ENCODE measurements around the gene PTPRQ. TPM values are rescaled to one million over a fixed set of nuclear protein-coding genes. Genes with fewer than 3 reads are reported as not detected.
A peak's percentile ranks its signal among the peaks of the same experiment; 100 is the strongest.

PTPRQ gene
- total RNA-seq, 8 experiments from 2014 or later, result 0.08 to 20.0 (median 0.57) TPM; not detected in 1

GRCh38 chr12:80681287-80681686 lies 237.3 kb downstream of the PTPRQ start:
- no peak overlapping the region for H3K27ac ChIP-seq
- in situ Hi-C loops (cut with MboI; ENCODE audit: low pct_unique_long_range_greater_than_20kb in 2 of 9, low sequenced_read_pairs in 9 of 9, unreplicated experiment in 9 of 9), result no loop called here
- H3K4me1 ChIP-seq (replicated peaks in 1 of 2), result no peaks in the 10 kb centered on the region
- H3K4me3 ChIP-seq, result no peak overlapping the region
- no peak for ATAC-seq (replicated peaks in 6 of 8)
- 5 to 83% (median 34%) methylated on average over 1 to 2 of the region's 2 CpGs for WGBS, 10 experiments

DNA sequence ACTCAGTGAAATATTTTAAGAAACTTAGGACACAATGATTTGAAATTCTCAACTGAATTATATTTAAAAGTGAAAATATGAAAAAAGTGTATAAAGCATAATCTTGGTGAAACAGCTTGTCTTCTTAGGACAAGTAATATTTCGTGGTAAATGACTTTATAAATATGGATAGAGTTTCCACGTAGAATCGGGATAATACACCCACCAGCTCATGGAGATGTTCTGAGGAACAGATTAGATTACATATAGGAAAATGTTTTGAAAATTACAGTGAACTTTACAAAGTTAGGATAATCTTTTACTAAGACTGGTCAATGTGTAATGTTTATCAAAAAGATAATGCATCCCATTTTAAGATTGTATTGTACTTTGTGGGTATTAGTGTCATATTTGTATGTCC lies 237.8 kb downstream of the PTPRQ start:
- Histone ChIP-seq H3K4me1 (replicated peaks in 1 of 2) (no peaks in the 10 kb centered on the region), H3K4me3 (no peak overlapping the region), H3K27ac (no peak overlapping the region)
- in situ Hi-C loops (cut with MboI; ENCODE audit: low pct_unique_long_range_greater_than_20kb in 2 of 9, low sequenced_read_pairs in 9 of 9, unreplicated experiment in 9 of 9), result no loop called here
- ATAC-seq (replicated peaks in 6 of 8), result no peak
- 25 to 100% (median 75%) methylated on average over 1 to 3 of the region's 3 CpGs for WGBS, 10 experiments

GRCh38 chr12:80684077-80684495 lies 240.1 kb downstream of the PTPRQ start:
- 20 to 100% (median 37%) methylated on average over 1 to 7 of the region's 7 CpGs; no CpG with 5 or more reads in 1 of the 10 experiments for WGBS, 10 experiments
- Histone ChIP-seq H3K27ac (no peak overlapping the region), H3K4me3 (no peak overlapping the region), H3K4me1 (replicated peaks in 1 of 2) (no peaks in the 10 kb centered on the region)
- in situ Hi-C loops (cut with MboI; ENCODE audit: low pct_unique_long_range_greater_than_20kb in 2 of 9, low sequenced_read_pairs in 9 of 9, unreplicated experiment in 9 of 9), result no loop called here
- ATAC-seq (replicated peaks in 6 of 8), result no peak

DNA sequence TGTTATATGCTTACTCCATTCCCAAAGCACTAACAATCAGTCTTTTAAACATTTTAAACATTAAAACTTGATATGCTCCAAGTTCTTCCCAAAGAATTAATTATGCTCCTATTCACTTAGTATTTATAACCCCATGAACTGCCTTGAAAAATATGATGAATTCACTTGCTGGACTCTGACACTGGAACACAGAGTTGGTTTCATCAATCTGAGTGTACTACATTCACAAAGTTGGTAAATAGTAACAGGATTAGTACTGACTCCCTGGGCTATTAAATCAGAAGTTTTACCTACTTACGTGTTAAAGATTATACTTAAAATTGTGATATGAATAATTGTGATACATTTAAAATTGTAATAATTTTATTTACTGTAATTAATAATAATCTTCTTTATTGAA lies 246.1 kb downstream of the PTPRQ start:
- Histone ChIP-seq H3K4me1 (replicated peaks in 1 of 2) (no peaks in the 10 kb centered on the region), H3K27ac (no peak overlapping the region), H3K4me3 (no peak overlapping the region)
- no peak for ATAC-seq (replicated peaks in 6 of 8)
- in situ Hi-C loops (cut with MboI; ENCODE audit: low pct_unique_long_range_greater_than_20kb in 2 of 9, low sequenced_read_pairs in 9 of 9, unreplicated experiment in 9 of 9), result no loop called here
- WGBS, 10 experiments, result 80 to 100% (median 94%) methylated on average over 1 of the region's 1 CpG; no CpG with 5 or more reads in 4 of the 10 experiments

DNA sequence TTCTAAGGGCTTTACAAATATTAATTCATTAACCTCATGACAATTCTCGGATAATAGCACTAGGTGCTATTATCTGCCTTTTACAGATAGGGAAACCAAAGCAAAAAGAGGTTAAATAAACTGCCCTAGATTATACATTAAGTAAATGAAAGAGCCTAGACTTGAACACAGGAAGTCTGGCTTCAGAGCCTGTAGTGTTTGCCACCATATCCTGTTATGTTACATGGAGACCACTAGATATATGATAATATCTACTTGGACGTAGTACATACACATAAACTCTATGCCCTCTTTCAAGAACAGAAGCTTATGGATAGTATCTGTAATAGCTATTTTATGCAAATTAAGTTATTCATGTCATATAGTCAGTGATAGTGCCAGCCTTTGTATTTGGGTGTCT lies 246.5 kb downstream of the PTPRQ start:
- Histone ChIP-seq H3K4me1 (replicated peaks in 1 of 2) (no peaks in the 10 kb centered on the region), H3K4me3 (no peak overlapping the region), H3K27ac (no peak overlapping the region)
- in situ Hi-C loops (cut with MboI; ENCODE audit: low pct_unique_long_range_greater_than_20kb in 2 of 9, low sequenced_read_pairs in 9 of 9, unreplicated experiment in 9 of 9), result no loop called here
- 33 to 100% (median 87%) methylated on average over 1 to 2 of the region's 2 CpGs; no CpG with 5 or more reads in 2 of the 10 experiments for WGBS, 10 experiments
- ATAC-seq (replicated peaks in 6 of 8), result no peak

DNA sequence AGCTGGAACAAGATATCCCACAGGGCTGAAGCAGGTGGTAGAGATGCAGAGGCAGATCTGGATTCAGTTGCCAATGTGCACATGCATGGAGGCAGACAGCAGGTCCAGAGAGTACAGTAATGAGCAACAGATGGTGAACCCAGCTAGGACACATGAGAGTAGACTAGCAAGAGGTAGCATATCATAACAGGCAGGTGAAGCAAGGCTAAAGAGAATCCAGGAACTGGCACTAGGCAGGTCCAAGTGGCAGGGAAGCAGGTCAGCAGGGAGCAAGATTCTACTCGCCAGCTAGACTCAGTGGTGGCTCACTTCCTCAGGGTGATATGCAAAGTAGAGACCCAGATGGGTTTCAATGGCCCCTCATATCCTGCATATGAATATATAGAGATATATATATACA lies 248.1 kb downstream of the PTPRQ start:
- 80 to 100% (median 90%) methylated on average over 1 of the region's 1 CpG; no CpG with 5 or more reads in 6 of the 10 experiments for WGBS, 10 experiments
- no peak for ATAC-seq (replicated peaks in 6 of 8)
- in situ Hi-C loops (cut with MboI; ENCODE audit: low pct_unique_long_range_greater_than_20kb in 2 of 9, low sequenced_read_pairs in 9 of 9, unreplicated experiment in 9 of 9), result no loop called here
- Histone ChIP-seq H3K4me1 (replicated peaks in 1 of 2) (no peaks in the 10 kb centered on the region), H3K4me3 (no peak overlapping the region), H3K27ac (no peak overlapping the region)

DNA sequence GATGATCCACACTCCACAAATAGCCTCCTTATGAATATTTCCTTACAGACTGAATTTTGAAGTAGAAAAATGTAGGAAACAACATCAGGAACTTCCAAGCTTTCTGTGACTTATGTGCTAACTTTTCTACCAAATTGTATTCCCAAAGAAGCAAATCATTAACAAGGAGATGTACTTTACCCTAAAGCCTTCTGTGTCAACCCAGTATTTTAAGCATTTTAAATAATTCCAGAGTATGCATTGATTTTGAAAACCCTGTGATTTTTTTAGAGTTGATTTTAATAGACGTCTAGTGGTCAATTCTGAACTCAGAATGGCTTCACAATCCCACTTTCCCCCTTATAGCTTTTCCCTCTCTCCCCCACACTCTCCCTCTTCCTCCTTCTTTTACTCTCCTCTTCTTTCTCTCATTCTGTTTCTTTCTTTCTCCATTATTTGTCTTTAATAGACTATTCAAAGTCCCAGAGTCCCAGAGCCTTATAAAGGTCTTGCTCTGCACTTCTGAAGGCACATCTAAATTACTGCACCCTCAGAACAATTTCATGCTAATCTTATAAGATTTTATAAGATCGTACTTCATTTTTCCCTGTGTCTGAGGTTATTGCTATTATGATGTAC lies 253.3 kb downstream of the PTPRQ start:
- no peak for ATAC-seq (replicated peaks in 6 of 8)
- 40 to 94% (median 65%) methylated on average over 1 to 2 of the region's 2 CpGs for WGBS, 10 experiments

GRCh38 chr12:80698256-80698655 lies 254.2 kb downstream of the PTPRQ start:
- Histone ChIP-seq H3K4me3 (no peak overlapping the region), H3K4me1 (replicated peaks in 1 of 2) (no peaks in the 10 kb centered on the region), H3K27ac (no peak overlapping the region)
- 15 to 100% (median 80%) methylated on average over 3 to 7 of the region's 7 CpGs for WGBS, 10 experiments
- ATAC-seq (replicated peaks in 6 of 8), result no peak
- in situ Hi-C loops (cut with MboI; ENCODE audit: low pct_unique_long_range_greater_than_20kb in 2 of 9, low sequenced_read_pairs in 9 of 9, unreplicated experiment in 9 of 9), result no loop called here

More for the DNA sequence above, 253.3 kb downstream of the PTPRQ start:
- H3K4me3 ChIP-seq, result no peak overlapping the region
- in situ Hi-C loops (cut with MboI; ENCODE audit: low pct_unique_long_range_greater_than_20kb in 2 of 9, low sequenced_read_pairs in 9 of 9, unreplicated experiment in 9 of 9), result no loop called here
- no peaks in the 10 kb centered on the region for H3K4me1 ChIP-seq (replicated peaks in 1 of 2)
- H3K27ac ChIP-seq, result no peak overlapping the region

GRCh38 chr12:80698847-80699542 lies 255.0 kb downstream of the PTPRQ start:
- 56 to 96% (median 78%) methylated on average over 1 to 7 of the region's 7 CpGs for WGBS, 10 experiments
- no peak for ATAC-seq (replicated peaks in 6 of 8)
- H3K27ac ChIP-seq, result no peak overlapping the region
- no peak overlapping the region for H3K4me3 ChIP-seq
- in situ Hi-C loops (cut with MboI; ENCODE audit: low pct_unique_long_range_greater_than_20kb in 2 of 9, low sequenced_read_pairs in 9 of 9, unreplicated experiment in 9 of 9), result no loop called here
- H3K4me1 ChIP-seq (replicated peaks in 1 of 2), result no peaks in the 10 kb centered on the region

DNA sequence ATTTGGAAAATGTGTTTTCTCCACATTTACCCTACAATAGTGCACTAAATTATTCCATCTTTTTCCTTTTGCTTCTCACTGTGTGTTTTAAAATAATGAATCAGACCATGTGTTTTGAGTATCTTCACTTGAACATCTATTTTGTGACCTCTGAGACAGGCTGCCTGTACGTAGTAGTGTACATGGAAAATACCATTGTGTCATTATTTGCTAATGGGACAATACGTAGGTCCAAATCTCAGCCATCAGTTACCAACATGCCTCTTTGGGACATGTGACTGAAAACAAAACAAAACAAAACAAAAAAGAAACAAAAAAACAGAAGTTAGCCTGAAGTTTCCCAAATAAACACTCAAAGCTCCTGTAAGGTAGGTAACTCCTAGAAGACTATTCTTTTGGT lies 256.3 kb downstream of the PTPRQ start:
- H3K27ac ChIP-seq, result no peak overlapping the region
- ATAC-seq (replicated peaks in 6 of 8), result no peak

DNA sequence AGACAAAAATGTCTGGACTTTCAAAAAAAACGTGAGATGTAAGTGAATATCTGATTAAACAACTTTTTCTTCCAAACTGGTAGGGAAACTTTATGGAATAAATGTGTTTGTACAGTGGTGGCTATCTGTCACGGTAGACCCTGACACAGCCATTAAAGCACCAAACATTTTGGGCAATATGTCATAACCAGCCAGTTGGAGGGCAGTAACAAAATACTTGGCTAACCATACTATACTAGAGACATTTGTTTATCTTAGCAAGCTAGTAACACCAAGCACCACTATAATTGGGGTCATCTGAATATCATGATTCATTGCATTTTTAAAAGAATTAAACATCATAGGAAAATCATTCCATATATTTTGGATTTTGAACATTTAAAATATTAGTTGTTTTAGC lies 257.4 kb downstream of the PTPRQ start:
- in situ Hi-C loops (cut with MboI; ENCODE audit: low pct_unique_long_range_greater_than_20kb in 2 of 9, low sequenced_read_pairs in 9 of 9, unreplicated experiment in 9 of 9), result no loop called here
- WGBS, 10 experiments, result 17 to 100% (median 70%) methylated on average over 1 to 2 of the region's 2 CpGs; no CpG with 5 or more reads in 1 of the 10 experiments
- Histone ChIP-seq H3K27ac (no peak overlapping the region), H3K4me3 (no peak overlapping the region), H3K4me1 (replicated peaks in 1 of 2) (no peaks in the 10 kb centered on the region)
- ATAC-seq (replicated peaks in 6 of 8), result no peak

More for the DNA sequence above, 256.3 kb downstream of the PTPRQ start:
- WGBS, 10 experiments, result 87 to 100% (median 100%) methylated on average over 1 to 2 of the region's 2 CpGs; no CpG with 5 or more reads in 1 of the 10 experiments
- no peak overlapping the region for H3K4me3 ChIP-seq
- in situ Hi-C loops (cut with MboI; ENCODE audit: low pct_unique_long_range_greater_than_20kb in 2 of 9, low sequenced_read_pairs in 9 of 9, unreplicated experiment in 9 of 9), result no loop called here
- no peaks in the 10 kb centered on the region for H3K4me1 ChIP-seq (replicated peaks in 1 of 2)

- in situ Hi-C loops (cut with MboI; ENCODE audit: low pct_unique_long_range_greater_than_20kb in 2 of 9, low sequenced_read_pairs in 9 of 9, unreplicated experiment in 9 of 9), result no loop called here
- ATAC-seq (replicated peaks in 6 of 8), result peak in 2 of 8 experiments; percentile 50 to 92
- no peak overlapping the region for H3K4me3 ChIP-seq
- 50 to 91% (median 78%) methylated on average over 6 to 12 of the region's 12 CpGs for WGBS, 10 experiments
- H3K27ac ChIP-seq, result no peak overlapping the region
- H3K4me1 ChIP-seq (replicated peaks in 1 of 2), result no peaks in the 10 kb centered on the region
Measured at GRCh38 chr12:80702889-80703805, 259.1 kb downstream of the PTPRQ start.

DNA sequence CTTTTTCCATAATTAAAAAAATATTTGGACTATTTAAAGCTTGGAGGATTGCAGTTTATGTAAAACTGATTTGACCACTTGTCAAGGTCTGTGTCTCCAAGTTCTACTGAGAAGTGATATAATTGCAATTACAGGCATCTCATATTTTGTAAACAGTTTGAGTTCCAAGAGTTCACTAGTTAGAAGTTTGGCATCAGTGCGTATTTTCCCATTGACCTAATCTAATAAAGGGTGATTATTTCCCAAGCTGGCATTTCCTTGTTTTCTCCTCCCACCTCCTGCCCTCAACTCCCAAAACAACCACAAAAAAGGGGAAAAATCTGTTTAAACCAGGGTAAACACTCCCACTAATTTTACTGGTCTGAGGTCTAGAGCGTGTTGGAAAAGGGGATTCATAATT lies 260.4 kb downstream of the PTPRQ start:
- Histone ChIP-seq H3K27ac (no peak overlapping the region), H3K4me1 (replicated peaks in 1 of 2) (no peaks in the 10 kb centered on the region), H3K4me3 (no peak overlapping the region)
- in situ Hi-C loops (cut with MboI; ENCODE audit: low pct_unique_long_range_greater_than_20kb in 2 of 9, low sequenced_read_pairs in 9 of 9, unreplicated experiment in 9 of 9), result no loop called here
- no peak for ATAC-seq (replicated peaks in 6 of 8)
- 24 to 100% (median 90%) methylated on average over 1 to 2 of the region's 2 CpGs for WGBS, 10 experiments

Data from motor neuron (in vitro differentiated cells).